A549 (cell line): ENCODE results near the gene TMEM203.

ENCODE experiments used
- BHLHE40 ChIP-seq: IDR thresholded peaks from 2 replicates; pipeline ENCODE4 v1.6.1; 2012; ENCODE audit warnings: low read depth, low read length, inconsistent platforms
- CHD2 ChIP-seq: fragments of 150-350 bp; IDR thresholded peaks from 2 replicates; pipeline ENCODE4 v1.6.1; 2014; ENCODE audit warnings: low read length; ENCODE audit not compliant: partially characterized antibody
- CTCF ChIP-seq: fragments of >200 bp; sonication (Bioruptor Twin); formaldehyde crosslinking; IDR thresholded peaks from 3 replicates; pipeline ENCODE4 v1.5.1; 2016
- GATA3 ChIP-seq: IDR thresholded peaks from 2 replicates; pipeline ENCODE4 v1.6.1; 2012; ENCODE audit warnings: borderline replicate concordance
- HDAC2 ChIP-seq: fragments of 200-600 bp; sonication (generic); IDR thresholded peaks from 2 replicates; pipeline ENCODE4 v1.6.1; 2016
- JUN ChIP-seq, 2 experiments: fragments of >200 bp; sonication (Bioruptor Twin); formaldehyde crosslinking; IDR thresholded peaks; 2 replicates in 1 of 2; 3 replicates in 1 of 2; pipeline ENCODE4 v1.6.1; 2016 to 2017
- POLR2A ChIP-seq: IDR thresholded peaks from 2 replicates; pipeline ENCODE4 v1.6.1; 2012; ENCODE audit warnings: mild to moderate bottlenecking, low read length
- REST ChIP-seq: fragments of 200-600 bp; sonication (generic); IDR thresholded peaks from 2 replicates; pipeline ENCODE4 v1.6.1; 2016; ENCODE audit warnings: antibody characterized with exemption, mild to moderate bottlenecking, moderate library complexity
- RFX5 ChIP-seq: fragments of 450-650 bp; IDR thresholded peaks from 2 replicates; pipeline ENCODE4 v1.7.1; 2014; ENCODE audit warnings: antibody characterized with exemption, mild to moderate bottlenecking, moderate library complexity

DNA sequence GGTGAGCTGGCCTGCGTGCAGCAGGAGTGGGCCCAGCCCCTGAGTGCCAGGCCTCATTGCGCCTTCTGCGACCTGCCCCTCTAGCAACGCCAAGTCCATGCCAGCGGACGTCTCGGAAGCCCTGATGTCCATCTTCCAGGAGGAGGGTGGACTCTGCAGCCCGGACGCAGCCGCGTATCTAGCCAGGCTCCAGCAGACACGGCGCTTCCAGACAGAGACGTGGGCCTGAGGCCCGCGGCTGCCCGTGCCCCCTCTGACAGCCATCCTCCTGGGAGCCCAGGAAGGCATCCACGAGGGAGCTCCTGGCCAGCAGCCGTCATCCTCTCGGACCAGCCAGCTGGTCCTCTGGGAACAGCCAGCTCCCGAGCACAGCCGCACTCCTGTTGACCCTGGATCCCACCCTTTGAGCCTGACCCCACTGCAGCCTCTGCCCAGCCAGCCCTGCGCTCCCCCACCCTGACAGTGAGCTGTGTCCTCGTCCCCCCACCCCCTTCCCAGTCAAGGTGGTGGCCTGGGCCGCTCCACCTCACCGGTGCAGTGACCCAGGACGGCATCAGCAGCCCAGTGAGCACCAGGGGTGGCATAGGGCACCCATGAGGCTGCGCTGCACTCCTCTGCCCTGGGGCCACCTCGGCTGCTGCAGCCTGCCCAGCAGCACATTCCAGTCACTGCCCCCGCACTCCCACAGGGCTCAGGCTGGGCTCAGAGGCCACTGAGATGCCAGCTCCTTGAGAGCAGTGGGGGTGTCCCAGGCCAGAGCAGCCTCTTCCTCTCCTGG, 10.9 kb upstream of the TMEM203 start:
- TF ChIP-seq CTCF (no peak), GATA3 (no peak), POLR2A (no peak), BHLHE40 (no peak), JUN (IDR thresholded peaks at IDR 0.05) (no peak), RFX5 (no peak), REST (no peak), HDAC2 (no peak), CHD2 (no peak)
